SK-MEL-5 (cell line): ENCODE measurements around the gene FTSJ1. TPM values are rescaled to one million over a fixed set of nuclear protein-coding genes. Genes with fewer than 3 reads are reported as not detected.
A peak's percentile ranks its signal among the peaks of the same experiment; 100 is the strongest.
"Not testable (repeated sequence)": the region's sequence is repeated elsewhere in the genome, so short reads cannot be mapped to it uniquely, and the experiment has no call there.

ENCODE experiments used
- DNase-seq: peaks from one replicate; pipeline ENCODE4 v3.0.0-alpha.2; 2016; ENCODE audit warnings: low read depth, low spot score
- in situ Hi-C: cut with HindIII; loops from 2 replicates; pipeline ENCODE4 v1.10.0; 2016; ENCODE audit warnings: low sequenced_read_pairs, high pct_unique_total_duplicates, low pct_unique_long_range_greater_than_20kb
- polyA plus RNA-seq, 2 experiments: library from polyadenylated mRNA; depleted of rRNA; stranded (reverse); fragments of >200 nt; gene quantifications; 2 replicates each; pipeline ENCODE4 v1.2.3, GENCODE V29; 2015
- total RNA-seq: library from RNA; depleted of rRNA; stranded (reverse); fragments of >200 nt; shearing (Covaris generic); gene quantifications from 2 replicates; pipeline ENCODE4 v1.2.3, GENCODE V29; 2014; rRNA removed

FTSJ1 gene
- total RNA-seq = 39.2 and 48.3 TPM in 2 replicates
- polyA plus RNA-seq (2015; cell fraction: cytosol; rRNA removed) = 52.1 and 54.4 TPM in 2 replicates
- 84.3 and 96.3 TPM in 2 replicates for polyA plus RNA-seq (2015; cell fraction: nucleus; rRNA removed)

GRCh38 chrX:48475774-48476577 is at the start of gene FTSJ1:
Gene FTSJ1 (plus strand): TSS chrX:48476199. CDS start chrX:48478048, 1,849 bp downstream.
- peak; percentile 91 for DNase-seq
- in situ Hi-C loops = no loop called here

- in situ Hi-C loops, DNase-seq: not testable (repeated sequence)
These were observed 48.8 kb upstream of the FTSJ1 start for GRCh38 chrX:48427027-48427716.

DNA sequence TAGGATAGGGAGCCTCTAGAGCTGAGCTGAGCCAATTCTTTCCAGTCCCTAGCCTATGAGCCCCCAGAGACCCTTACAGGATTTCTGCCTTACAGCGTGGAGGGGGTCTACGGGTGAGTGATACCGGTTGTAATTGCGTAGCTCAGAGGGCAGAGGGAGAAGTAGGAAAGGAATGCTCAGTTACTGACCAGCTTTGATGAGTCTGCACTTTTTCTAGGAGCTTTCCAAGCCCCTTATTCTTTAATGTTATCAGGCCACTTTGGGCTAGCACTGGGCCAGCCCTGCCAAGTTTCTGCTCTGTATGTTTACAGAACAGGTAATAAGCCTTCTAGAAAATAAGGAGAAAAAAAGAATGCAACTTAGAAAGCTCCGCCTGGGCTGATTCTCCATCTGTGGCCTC is 46.4 kb upstream of the FTSJ1 start:
- in situ Hi-C loops, DNase-seq: not testable (repeated sequence)

GRCh38 chrX:48430166-48430565 is 45.8 kb upstream of the FTSJ1 start:
- DNase-seq = not testable (repeated sequence)

DNA sequence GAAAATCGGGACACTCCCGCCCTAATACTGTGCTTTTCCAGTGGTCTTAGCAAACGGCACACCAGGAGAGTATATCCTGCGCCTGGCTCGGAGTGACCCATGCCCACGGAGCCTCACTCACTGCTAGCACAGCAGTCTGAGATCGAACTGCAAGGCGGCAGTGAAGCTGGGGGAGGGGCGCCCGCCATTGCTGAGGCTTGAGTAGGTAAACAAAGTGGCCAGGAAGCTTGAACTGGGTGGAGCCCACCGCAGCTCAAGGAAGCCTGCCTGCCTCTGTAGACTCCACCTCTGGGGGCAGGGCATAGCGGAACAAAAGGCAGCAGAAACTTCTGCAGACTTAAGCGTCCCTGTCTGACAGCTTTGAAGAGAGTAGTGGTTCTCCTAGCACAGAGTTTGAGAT is 42.3 kb upstream of the FTSJ1 start:
- DNase-seq, in situ Hi-C loops: not testable (repeated sequence)

More at GRCh38 chrX:48430166-48430565, 45.8 kb upstream of the FTSJ1 start:
- in situ Hi-C loops = not testable (repeated sequence)

DNA sequence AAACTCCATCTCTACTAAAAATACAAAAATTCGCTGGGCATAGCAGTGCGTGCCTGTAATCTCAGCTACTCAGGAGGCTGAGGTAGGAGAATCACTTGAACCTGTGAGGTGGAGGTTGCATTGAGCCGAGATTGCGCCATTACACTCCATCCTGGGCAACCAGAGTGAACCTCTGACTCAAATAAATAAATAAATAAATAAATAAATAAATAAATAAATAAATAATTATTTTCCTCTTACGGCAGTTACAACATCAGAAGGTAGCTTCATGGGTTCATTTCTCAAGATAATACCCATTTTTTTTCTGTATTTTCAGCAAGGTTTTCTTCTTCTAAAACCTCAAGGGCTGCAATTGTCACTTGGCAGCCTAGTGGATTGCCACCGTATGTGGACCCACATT is 28.8 kb upstream of the FTSJ1 start:
- in situ Hi-C loops, DNase-seq: not testable (repeated sequence)

DNA sequence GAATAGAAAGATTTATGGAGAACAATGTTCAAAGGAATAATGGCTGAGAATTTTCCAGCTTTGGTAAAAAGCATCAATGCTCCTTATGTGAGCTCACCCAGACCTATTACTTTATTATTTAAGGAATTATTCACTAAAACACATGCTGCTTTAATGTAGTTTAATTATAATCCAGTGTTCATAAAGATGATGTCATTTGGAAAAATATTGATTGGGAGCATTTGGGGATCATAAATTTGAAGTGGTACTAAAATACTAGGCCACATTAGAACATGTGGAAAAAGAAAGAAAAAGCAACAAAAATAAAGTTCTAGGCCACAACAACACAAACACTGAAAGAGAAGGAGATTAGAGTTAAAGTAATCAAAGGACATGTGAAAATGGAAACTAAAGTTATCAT is 25.9 kb upstream of the FTSJ1 start:
- no peak for DNase-seq
- in situ Hi-C loops = no loop called here

DNA sequence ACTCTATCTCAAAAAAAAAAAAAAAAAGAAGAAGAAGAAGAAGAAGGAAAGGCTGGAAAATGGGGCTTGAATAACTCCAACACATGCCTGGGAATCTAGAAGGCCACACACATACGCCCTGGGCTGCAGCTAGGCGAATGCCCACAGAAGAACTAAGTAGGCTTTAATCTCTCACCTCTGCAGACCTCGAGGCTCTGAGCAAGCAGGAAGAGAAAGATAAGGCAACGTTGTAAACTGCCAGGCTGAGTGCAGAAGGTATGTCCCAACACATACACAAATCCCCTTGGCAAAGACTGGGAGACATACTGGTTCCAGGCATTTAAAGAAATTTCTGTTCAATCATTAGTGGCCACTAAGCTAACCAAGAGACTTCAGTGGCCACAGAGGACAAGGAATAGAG is 24.3 kb upstream of the FTSJ1 start:
- in situ Hi-C loops = no loop called here
- DNase-seq = no peak

- in situ Hi-C loops = no loop called here
- no peak for DNase-seq
These were observed 19.2 kb upstream of the FTSJ1 start for GRCh38 chrX:48456628-48457331.

- in situ Hi-C loops = no loop called here
- DNase-seq = no peak
These were observed 17.3 kb upstream of the FTSJ1 start for GRCh38 chrX:48458711-48459110.

DNA sequence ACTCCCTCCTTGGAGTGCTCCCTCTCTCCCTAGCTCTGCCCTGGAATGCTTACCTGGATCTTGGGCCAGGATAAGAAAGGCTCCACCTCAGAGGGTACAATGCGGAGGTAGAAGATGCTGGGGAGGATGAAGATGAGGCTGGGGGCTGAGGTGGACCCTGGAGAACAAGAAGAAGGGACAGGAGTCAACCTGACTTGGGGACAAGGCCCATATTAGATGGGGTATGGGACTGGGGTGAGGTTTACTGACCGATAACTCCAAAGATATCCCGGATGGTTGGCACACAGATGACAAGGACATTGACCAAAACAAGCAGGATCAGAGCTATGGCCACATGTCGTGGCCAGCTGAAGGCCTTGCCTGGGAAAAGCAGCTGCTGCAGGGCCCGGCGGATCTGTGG is 16.5 kb upstream of the FTSJ1 start:
- no peak for DNase-seq
- in situ Hi-C loops = no loop called here

DNA sequence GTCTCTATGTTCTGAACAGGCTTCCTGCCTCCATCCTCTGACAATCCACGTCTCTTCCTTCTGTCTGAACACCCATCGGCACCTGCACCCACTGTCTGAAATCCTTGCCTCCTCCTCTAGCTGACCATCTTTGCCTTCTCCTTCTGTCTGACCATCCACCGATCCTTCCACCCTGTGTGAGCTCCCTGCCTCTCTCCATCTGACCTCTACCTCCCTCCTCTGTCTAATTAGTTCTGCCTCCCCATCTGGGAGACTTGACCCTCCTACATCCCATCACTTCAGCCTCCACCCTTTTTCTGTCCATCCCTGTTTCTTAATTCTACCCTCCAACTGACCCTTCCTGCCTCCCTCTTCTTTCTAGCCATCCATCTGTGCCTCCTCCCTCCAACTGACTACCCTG is 16.0 kb upstream of the FTSJ1 start:
- no peak for DNase-seq
- in situ Hi-C loops = no loop called here

GRCh38 chrX:48460606-48461005 is 15.4 kb upstream of the FTSJ1 start:
- no peak for DNase-seq

GRCh38 chrX:48461830-48462229 is 14.2 kb upstream of the FTSJ1 start:
- no peak for DNase-seq
- in situ Hi-C loops = no loop called here

More at GRCh38 chrX:48460606-48461005, 15.4 kb upstream of the FTSJ1 start:
- in situ Hi-C loops = no loop called here

DNA sequence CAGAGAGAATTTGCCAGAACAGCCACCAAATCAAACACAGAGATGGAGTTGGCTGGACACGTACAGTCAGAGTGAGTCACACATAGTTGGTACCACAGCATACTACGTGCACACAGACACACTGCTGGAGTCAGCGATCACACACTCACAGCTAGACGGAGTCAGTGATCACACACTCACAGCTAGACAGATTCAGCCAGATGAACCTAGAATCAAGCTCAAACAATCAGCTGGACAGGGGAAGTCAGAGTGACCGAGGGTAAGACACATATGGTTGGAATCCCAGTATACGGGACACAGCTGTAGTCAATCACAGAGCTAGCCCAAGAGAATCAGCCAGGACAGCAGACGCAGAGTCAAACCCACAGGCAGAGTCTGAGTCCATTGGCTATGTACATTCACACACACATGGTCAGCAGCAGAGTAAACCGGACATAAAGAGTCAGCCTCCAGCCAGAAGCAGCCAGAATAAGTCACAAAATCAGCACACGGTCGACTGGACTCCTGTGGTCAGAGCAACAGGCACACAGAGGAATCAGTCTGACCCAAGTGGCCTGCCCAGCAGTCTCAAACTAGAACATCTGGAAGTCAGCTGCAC is 10.6 kb upstream of the FTSJ1 start:
- no peak for DNase-seq
- in situ Hi-C loops = no loop called here

DNA sequence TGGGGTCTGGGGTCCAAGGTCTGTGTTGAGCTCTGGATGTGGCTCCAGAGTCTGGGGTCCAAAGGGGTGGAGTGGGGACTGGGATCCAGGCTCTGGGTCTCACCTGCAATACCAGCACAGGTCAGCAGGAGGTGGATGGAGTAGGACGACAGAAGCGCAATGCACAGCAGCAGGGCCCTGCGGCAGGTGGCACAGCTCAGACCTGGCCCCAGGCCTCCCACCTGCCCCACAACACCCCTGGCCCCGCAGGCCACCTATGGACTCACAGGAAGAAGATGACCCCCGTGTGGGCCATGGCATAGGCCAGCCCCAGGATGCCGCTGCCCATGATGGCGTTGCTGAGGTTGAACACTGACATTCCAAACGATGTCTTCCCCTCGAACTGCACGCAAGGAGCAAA is 9.3 kb upstream of the FTSJ1 start:
- in situ Hi-C loops = no loop called here
- DNase-seq = no peak

GRCh38 chrX:48467281-48467761 is 8.7 kb upstream of the FTSJ1 start:
- in situ Hi-C loops = no loop called here

More at GRCh38 chrX:48467281-48467761, 8.7 kb upstream of the FTSJ1 start:
- no peak for DNase-seq
